ENCODE results near the gene AUTS2.

- TF ChIP-seq, protein P1, sequence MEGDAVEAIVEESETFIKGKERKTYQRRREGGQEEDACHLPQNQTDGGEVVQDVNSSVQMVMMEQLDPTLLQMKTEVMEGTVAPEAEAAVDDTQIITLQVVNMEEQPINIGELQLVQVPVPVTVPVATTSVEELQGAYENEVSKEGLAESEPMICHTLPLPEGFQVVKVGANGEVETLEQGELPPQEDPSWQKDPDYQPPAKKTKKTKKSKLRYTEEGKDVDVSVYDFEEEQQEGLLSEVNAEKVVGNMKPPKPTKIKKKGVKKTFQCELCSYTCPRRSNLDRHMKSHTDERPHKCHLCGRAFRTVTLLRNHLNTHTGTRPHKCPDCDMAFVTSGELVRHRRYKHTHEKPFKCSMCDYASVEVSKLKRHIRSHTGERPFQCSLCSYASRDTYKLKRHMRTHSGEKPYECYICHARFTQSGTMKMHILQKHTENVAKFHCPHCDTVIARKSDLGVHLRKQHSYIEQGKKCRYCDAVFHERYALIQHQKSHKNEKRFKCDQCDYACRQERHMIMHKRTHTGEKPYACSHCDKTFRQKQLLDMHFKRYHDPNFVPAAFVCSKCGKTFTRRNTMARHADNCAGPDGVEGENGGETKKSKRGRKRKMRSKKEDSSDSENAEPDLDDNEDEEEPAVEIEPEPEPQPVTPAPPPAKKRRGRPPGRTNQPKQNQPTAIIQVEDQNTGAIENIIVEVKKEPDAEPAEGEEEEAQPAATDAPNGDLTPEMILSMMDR (optimal IDR thresholded peaks at IDR 0.05 in 1 of 3, IDR thresholded peaks at IDR 0.05 in 1 of 3, conservative IDR thresholded peaks at IDR 0.05 in 1 of 3; ENCODE audit: extremely low read depth in 1 of 3, insufficient read depth in 2 of 3, low read length in 3 of 3) = peak in 2 of 3 experiments; percentile 11 to 18
- TF ChIP-seq EZH2 (IDR thresholded peaks at IDR 0.05; ENCODE audit: low read length) = no peak
Observed at GRCh38 chr7:69677054-69677852, 79.0 kb downstream of the AUTS2 start.
